Suprapubic skin (tissue), 4 donors: Measurements from ENCODE around the gene RHOA.
"Not testable (repeated sequence)": the region's sequence is repeated elsewhere in the genome, so short reads cannot be mapped to it uniquely, and the experiment has no call there.

Experiments
- CTCF ChIP-seq, 2 donors: fragments of 200-600 bp in 1 of 2; fragments of 450-650 bp in 1 of 2; sonication (generic) in 1 of 2; IDR thresholded peaks; one replicate each; pipeline ENCODE4 v1.5.1; 2016 to 2019; ENCODE audit warnings: antibody characterized with exemption in 2 of 2, mild to moderate bottlenecking in 1 of 2, moderate library complexity in 1 of 2
- POLR2A ChIP-seq, 2 donors: fragments of 450-650 bp; IDR thresholded peaks; one replicate each; pipeline ENCODE4 v1.6.1; 2017; ENCODE audit warnings: antibody characterized with exemption in 2 of 2, mild to moderate bottlenecking in 2 of 2, moderate library complexity in 2 of 2
- POLR2AphosphoS5 ChIP-seq, 3 donors: sonication (generic); formaldehyde crosslinking; IDR thresholded peaks; one replicate each; pipeline ENCODE4 v1.6.1; 2017; ENCODE audit warnings: antibody characterized with exemption in 3 of 3

- not testable (repeated sequence) for TF ChIP-seq CTCF, POLR2AphosphoS5, POLR2A (IDR thresholded peaks at IDR 0.05)
Observed at GRCh38 chr3:49405570-49405969, 6.2 kb downstream of the RHOA start.
